ENCODE measurements around the gene ASB1.

The ASB1 gene

GRCh38 chr2:238473523-238473922, 46.8 kb downstream of the ASB1 start:
- DNase-seq, result no peak

- no peak for DNase-seq
Observed at GRCh38 chr2:238475034-238475433, 48.3 kb downstream of the ASB1 start.

GRCh38 chr2:238475566-238475965, 48.8 kb downstream of the ASB1 start:
- no peak for DNase-seq

- DNase-seq, result no peak
Observed at GRCh38 chr2:238476258-238476657, 49.5 kb downstream of the ASB1 start.

- no peak for DNase-seq
Observed at GRCh38 chr2:238478216-238478615, 51.5 kb downstream of the ASB1 start.

GRCh38 chr2:238479847-238480246, 53.1 kb downstream of the ASB1 start:
- no peak for DNase-seq

- no peak for DNase-seq
Observed at GRCh38 chr2:238483021-238483420, 56.3 kb downstream of the ASB1 start.

- no peak for DNase-seq
Observed at GRCh38 chr2:238483656-238484055, 56.9 kb downstream of the ASB1 start.

GRCh38 chr2:238484522-238485452, 58.1 kb downstream of the ASB1 start:
- no peak for DNase-seq

- DNase-seq, result no peak
Observed at GRCh38 chr2:238486123-238486848, 59.6 kb downstream of the ASB1 start.

GRCh38 chr2:238487134-238487533, 60.4 kb downstream of the ASB1 start:
- DNase-seq, result no peak

GRCh38 chr2:238487652-238488346, 61.1 kb downstream of the ASB1 start:
- DNase-seq, result no peak

- DNase-seq, result no peak
Observed at GRCh38 chr2:238488347-238488826, 61.7 kb downstream of the ASB1 start.

- DNase-seq, result no peak
Observed at GRCh38 chr2:238489431-238489830, 62.7 kb downstream of the ASB1 start.

- DNase-seq, result no peak
Observed at GRCh38 chr2:238489896-238490295, 63.2 kb downstream of the ASB1 start.

- no peak for DNase-seq
Observed at GRCh38 chr2:238492840-238493239, 66.1 kb downstream of the ASB1 start.

GRCh38 chr2:238493411-238493810, 66.7 kb downstream of the ASB1 start:
- no peak for DNase-seq

GRCh38 chr2:238493880-238494572, 67.3 kb downstream of the ASB1 start:
- no peak for DNase-seq

- no peak for DNase-seq
Observed at GRCh38 chr2:238494573-238494961, 67.8 kb downstream of the ASB1 start.

- DNase-seq, result no peak
Observed at GRCh38 chr2:238495422-238495821, 68.7 kb downstream of the ASB1 start.

- no peak for DNase-seq
Observed at GRCh38 chr2:238496756-238497609, 70.3 kb downstream of the ASB1 start.

- DNase-seq, result no peak
Observed at GRCh38 chr2:238497610-238498005, 70.9 kb downstream of the ASB1 start.

All from SIG-M5 (cell line).